Stimulated activated naive CD8-positive, alpha-beta T cell treated with anti-CD3 and anti-CD28 coated beads, Interleukin-15, Interleukin-2, amounts not matched to agents 100 ng/mL and 50 ng/mL, for 24 hours (primary cell): ENCODE results near the gene KLF17.
"Not testable (repeated sequence)": the region's sequence is repeated elsewhere in the genome, so short reads cannot be mapped to it uniquely, and the experiment has no call there.

ENCODE experiments used
- H3K27ac Mint-ChIP-seq: one replicate; pipeline ENCODE4 v1.8.0; 2021; ENCODE audit warnings: mild to moderate bottlenecking, mixed read lengths
- H3K27me3 Mint-ChIP-seq: one replicate; pipeline ENCODE4 v1.8.0; 2021; ENCODE audit warnings: mixed read lengths
- H3K36me3 Mint-ChIP-seq: one replicate; pipeline ENCODE4 v1.8.0; 2021; ENCODE audit warnings: low read depth, mixed read lengths
- H3K4me1 Mint-ChIP-seq: one replicate; pipeline ENCODE4 v1.8.0; 2021; ENCODE audit warnings: low read depth, mixed read lengths
- H3K4me3 Mint-ChIP-seq: one replicate; pipeline ENCODE4 v1.8.0; 2021; ENCODE audit warnings: mild to moderate bottlenecking, mixed read lengths
- H3K9me3 Mint-ChIP-seq: one replicate; pipeline ENCODE4 v1.8.0; 2021; ENCODE audit warnings: mixed read lengths

KLF17 gene

GRCh38 chr1:44129616-44130500, 11.2 kb downstream of the KLF17 start:
- H3K4me3 Mint-ChIP-seq, result no peak overlapping the region
- H3K9me3 Mint-ChIP-seq, result no peaks in the 10 kb centered on the region
- no peaks in the 10 kb centered on the region for H3K36me3 Mint-ChIP-seq
- H3K27me3 Mint-ChIP-seq, result peaks cover 8% of the 10 kb centered on the region
- no peaks in the 10 kb centered on the region for H3K4me1 Mint-ChIP-seq
- no peak overlapping the region for H3K27ac Mint-ChIP-seq

DNA sequence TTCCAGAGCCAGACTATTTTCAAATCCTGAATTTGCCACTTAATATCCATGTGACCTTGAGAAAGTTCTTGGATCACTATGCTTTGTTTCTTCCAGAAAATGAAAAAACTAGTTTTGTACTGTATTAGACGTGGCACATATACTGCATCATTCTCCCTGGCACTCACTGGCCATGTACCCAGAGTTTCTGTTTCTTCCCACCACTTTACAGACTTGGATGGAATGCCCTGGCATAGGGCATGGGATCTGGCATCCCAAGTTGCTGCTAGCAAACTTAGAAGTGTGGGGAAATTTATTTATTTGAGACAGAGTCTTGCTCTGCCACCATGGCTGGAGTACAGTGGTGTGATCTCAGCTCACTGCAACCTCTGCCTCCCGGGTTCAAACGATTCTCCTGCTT, 12.8 kb downstream of the KLF17 start:
- no peak overlapping the region for H3K4me3 Mint-ChIP-seq
- no peaks in the 10 kb centered on the region for H3K4me1 Mint-ChIP-seq
- no peak overlapping the region for H3K27ac Mint-ChIP-seq
- no peaks in the 10 kb centered on the region for H3K36me3 Mint-ChIP-seq
- H3K9me3 Mint-ChIP-seq, result no peaks in the 10 kb centered on the region
- H3K27me3 Mint-ChIP-seq, result peaks cover 4% of the 10 kb centered on the region

- Mint-ChIP-seq H3K4me3 (no peak overlapping the region), H3K9me3 (no peaks in the 10 kb centered on the region), H3K27me3 (peaks cover 4% of the 10 kb centered on the region), H3K27ac (no peak overlapping the region), H3K4me1 (no peaks in the 10 kb centered on the region), H3K36me3 (no peaks in the 10 kb centered on the region)
These were observed 15.7 kb downstream of the KLF17 start for GRCh38 chr1:44134071-44134920.

GRCh38 chr1:44135886-44136285, 17.3 kb downstream of the KLF17 start:
- Mint-ChIP-seq H3K36me3 (no peaks in the 10 kb centered on the region), H3K9me3 (no peaks in the 10 kb centered on the region), H3K4me1 (no peaks in the 10 kb centered on the region), H3K4me3 (no peak overlapping the region), H3K27ac (no peak overlapping the region), H3K27me3 (peaks cover 4% of the 10 kb centered on the region)

- H3K36me3 Mint-ChIP-seq, result no peaks in the 10 kb centered on the region
- H3K27ac Mint-ChIP-seq, result no peak overlapping the region
- no peaks in the 10 kb centered on the region for H3K9me3 Mint-ChIP-seq
- no peaks in the 10 kb centered on the region for H3K4me1 Mint-ChIP-seq
- H3K4me3 Mint-ChIP-seq, result no peak overlapping the region
- peaks cover 4% of the 10 kb centered on the region for H3K27me3 Mint-ChIP-seq
These were observed 19.6 kb downstream of the KLF17 start for GRCh38 chr1:44138239-44138638.

GRCh38 chr1:44139565-44139964, 20.9 kb downstream of the KLF17 start:
- not testable (repeated sequence) for H3K27me3 Mint-ChIP-seq, H3K36me3 Mint-ChIP-seq, H3K4me1 Mint-ChIP-seq, H3K27ac Mint-ChIP-seq, H3K4me3 Mint-ChIP-seq, H3K9me3 Mint-ChIP-seq

GRCh38 chr1:44141531-44141930, 22.9 kb downstream of the KLF17 start, which contains the start of gene KLF18:
KLF18 (minus strand) TSS chr1:44141631; CDS start chr1:44141631, 0 bp downstream.
- Mint-ChIP-seq H3K27ac (no peak within 1 kb of the TSS), H3K4me3 (no peak within 1 kb of the TSS), H3K4me1 (no peaks in the 10 kb centered on the region), H3K27me3 (no peaks in the 10 kb centered on the region), H3K36me3 (peaks cover 11% of the 10 kb centered on the region), H3K9me3 (peaks cover 15% of the 10 kb centered on the region)

DNA sequence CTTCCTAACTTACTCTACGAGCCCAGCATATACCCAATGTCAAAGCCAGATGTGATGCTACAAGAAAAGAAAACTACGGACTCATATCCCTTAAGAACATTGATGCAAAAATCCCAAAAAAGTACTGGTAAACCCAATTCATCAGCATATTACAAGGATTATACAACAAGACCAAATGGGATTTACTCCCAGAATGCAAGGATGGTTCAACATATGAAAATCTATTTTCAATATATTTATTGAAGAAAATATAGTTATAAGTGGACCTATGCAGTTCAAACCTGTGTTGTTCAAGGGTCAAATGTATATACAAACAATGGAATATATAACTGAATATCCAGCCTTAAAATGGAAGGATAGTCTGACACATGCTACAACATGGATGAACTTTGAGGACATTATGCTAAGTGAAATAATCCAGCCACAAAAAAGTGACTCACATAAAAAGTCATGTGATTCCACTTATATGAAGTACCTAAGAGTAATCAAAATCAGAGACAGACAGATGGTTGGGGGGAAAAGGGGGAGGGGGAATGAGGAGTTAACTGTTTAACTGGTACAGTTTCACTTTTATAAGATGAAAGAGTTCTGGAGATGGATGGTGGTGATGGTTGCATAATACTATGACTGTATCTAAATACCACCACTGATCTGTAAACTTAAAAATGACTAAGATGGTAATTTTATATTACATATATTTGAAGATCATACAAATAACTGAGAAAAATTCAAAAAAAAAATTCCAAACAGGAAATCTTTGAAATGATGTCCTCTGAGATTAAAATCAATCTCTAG, 26.5 kb downstream of the KLF17 start:
- peaks cover 11% of the 10 kb centered on the region for H3K36me3 Mint-ChIP-seq
- peaks cover 3% of the 10 kb centered on the region for H3K27me3 Mint-ChIP-seq
- H3K27ac Mint-ChIP-seq, result no peak overlapping the region
- peaks cover 15% of the 10 kb centered on the region for H3K9me3 Mint-ChIP-seq
- H3K4me3 Mint-ChIP-seq, result no peak overlapping the region
- no peaks in the 10 kb centered on the region for H3K4me1 Mint-ChIP-seq

DNA sequence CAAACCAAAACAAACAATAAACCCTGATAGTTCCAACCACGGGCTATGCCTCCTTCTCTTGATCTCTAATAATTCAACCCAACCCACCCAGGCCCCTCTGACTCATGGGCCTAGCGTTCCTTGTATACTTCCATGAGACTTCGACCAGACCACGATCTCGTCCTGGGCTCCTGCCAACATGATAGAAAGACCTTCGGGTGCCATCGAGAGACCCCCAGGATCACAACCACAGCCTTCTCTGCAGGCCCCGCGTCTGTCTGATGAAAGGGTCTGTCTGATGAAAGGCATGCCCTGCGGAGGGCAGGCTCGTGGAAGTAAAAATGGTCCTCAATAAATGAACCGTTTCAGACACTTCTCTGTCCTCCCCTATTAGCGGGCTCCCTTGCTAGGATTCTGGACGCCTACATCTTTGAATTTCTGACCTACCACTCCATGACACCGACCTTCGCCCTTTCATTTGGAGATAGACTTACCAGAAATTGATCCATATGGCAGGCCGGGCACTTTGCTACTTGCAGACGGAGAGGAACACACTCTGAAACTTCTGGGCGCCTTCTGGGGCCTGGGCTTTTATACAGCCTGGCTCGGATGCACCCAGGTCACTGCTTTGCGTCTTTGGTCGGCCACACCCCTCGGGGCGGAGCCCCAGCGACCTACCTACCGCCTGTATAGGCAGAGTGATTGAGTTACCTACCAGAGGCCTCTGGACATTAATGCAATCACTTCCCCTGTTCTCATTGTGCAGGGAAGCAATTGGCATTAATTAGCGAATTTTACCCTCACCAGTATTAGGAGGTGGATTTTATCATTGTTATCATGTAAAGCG, 28.1 kb downstream of the KLF17 start:
- peaks cover 3% of the 10 kb centered on the region for H3K27me3 Mint-ChIP-seq
- no peak overlapping the region for H3K4me3 Mint-ChIP-seq
- H3K9me3 Mint-ChIP-seq, result peaks cover 15% of the 10 kb centered on the region
- H3K4me1 Mint-ChIP-seq, result peaks cover 8% of the 10 kb centered on the region
- no peak overlapping the region for H3K27ac Mint-ChIP-seq
- peaks cover 11% of the 10 kb centered on the region for H3K36me3 Mint-ChIP-seq

GRCh38 chr1:44147582-44147981, 29.0 kb downstream of the KLF17 start:
- Mint-ChIP-seq H3K9me3 (peaks cover 15% of the 10 kb centered on the region), H3K4me1 (peaks cover 17% of the 10 kb centered on the region), H3K36me3 (peaks cover 11% of the 10 kb centered on the region), H3K4me3 (no peak overlapping the region), H3K27ac (no peak overlapping the region), H3K27me3 (peaks cover 5% of the 10 kb centered on the region)

- no peaks in the 10 kb centered on the region for H3K9me3 Mint-ChIP-seq
- no peak overlapping the region for H3K27ac Mint-ChIP-seq
- no peak overlapping the region for H3K4me3 Mint-ChIP-seq
- no peaks in the 10 kb centered on the region for H3K36me3 Mint-ChIP-seq
- peaks cover 7% of the 10 kb centered on the region for H3K27me3 Mint-ChIP-seq
- H3K4me1 Mint-ChIP-seq, result peaks cover 17% of the 10 kb centered on the region
These were observed 32.7 kb downstream of the KLF17 start for GRCh38 chr1:44151332-44151731.

DNA sequence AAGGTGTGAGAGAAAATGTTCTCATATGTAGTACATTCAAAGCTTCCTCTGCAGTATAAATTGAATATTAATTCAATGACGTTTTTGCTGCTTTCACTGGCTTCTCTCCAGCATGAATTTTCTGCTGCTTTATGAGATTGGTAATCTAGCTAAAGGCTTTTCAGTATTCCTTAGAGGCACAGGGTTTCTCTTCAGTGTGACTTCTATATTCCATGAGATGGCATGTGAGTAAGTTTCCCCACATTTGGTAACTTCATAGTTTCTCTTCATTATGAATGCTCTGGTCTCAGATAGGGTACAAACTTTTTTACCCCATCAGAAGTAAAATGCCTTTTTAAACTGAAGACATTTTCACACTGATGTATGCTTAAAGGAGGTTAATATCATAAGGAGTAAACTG, 33.2 kb downstream of the KLF17 start:
- Mint-ChIP-seq H3K36me3 (no peaks in the 10 kb centered on the region), H3K27me3 (peaks cover 7% of the 10 kb centered on the region), H3K4me1 (peaks cover 17% of the 10 kb centered on the region), H3K9me3 (no peaks in the 10 kb centered on the region), H3K27ac (no peak overlapping the region), H3K4me3 (no peak overlapping the region)

GRCh38 chr1:44152692-44153091, 34.1 kb downstream of the KLF17 start:
- Mint-ChIP-seq H3K27me3 (peaks cover 7% of the 10 kb centered on the region), H3K4me1 (peaks cover 17% of the 10 kb centered on the region), H3K9me3 (no peaks in the 10 kb centered on the region), H3K27ac (no peak overlapping the region), H3K36me3 (no peaks in the 10 kb centered on the region), H3K4me3 (no peak overlapping the region)

DNA sequence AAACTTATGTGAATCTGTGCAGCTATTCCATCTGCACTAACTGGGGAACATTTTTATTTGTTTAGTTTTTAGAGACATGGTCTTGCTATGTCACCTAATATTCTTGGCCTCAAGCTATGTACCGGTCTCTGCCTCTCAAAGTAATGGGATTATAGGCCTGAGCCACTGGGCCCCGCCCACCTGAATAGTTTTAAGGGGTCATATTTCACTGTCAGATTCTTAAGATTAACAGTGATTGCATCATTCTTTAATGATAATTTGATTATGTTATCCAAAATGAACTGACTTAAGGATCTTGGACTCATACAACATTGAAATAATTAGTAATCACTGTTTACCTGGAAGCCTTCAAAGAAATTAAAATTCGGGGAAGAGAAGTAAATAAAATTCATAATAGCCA, 35.4 kb downstream of the KLF17 start:
- H3K9me3 Mint-ChIP-seq, result no peaks in the 10 kb centered on the region
- peaks cover 7% of the 10 kb centered on the region for H3K27me3 Mint-ChIP-seq
- peaks cover 17% of the 10 kb centered on the region for H3K4me1 Mint-ChIP-seq
- no peak overlapping the region for H3K27ac Mint-ChIP-seq
- no peaks in the 10 kb centered on the region for H3K36me3 Mint-ChIP-seq
- no peak overlapping the region for H3K4me3 Mint-ChIP-seq
